ENCODE results near the gene CADM4. TPM values are rescaled to one million over a fixed set of nuclear protein-coding genes. Genes with fewer than 3 reads are reported as not detected.

Gene CADM4
- total and polyA plus RNA-seq, 10 of the 15 experiments (the other 5 are each of a cell fraction or from before 2014, with no cell fraction given) = 0.04 to 0.12 (median 0.08) TPM; not detected in 5

- ChIA-PET CTCF (no interaction called here), POLR2A (no interaction called here), RAD21 (ENCODE audit: unreplicated experiment) (no interaction called here), SMC1A (ENCODE audit: uncharacterized antibody, unreplicated experiment) (interaction anchor here (0.8 kb wide), 1 partner anchor 41 kb away, joined by 3 read pairs; no protein-coding TSS in a partner anchor)
- no peak overlapping the region for H3K27ac ChIP-seq (ENCODE audit: control insufficient read depth, insufficient read depth)
- FAIRE-seq (peak; percentile 38), ATAC-seq (peak; percentile 31), DNase-seq (ENCODE audit: low read depth, low spot score) (no peak)
- H4K20me1 ChIP-seq (ENCODE audit: control insufficient read depth, insufficient read depth) = no peaks in the 10 kb centered on the region
- 0% methylated on average over 1 of the region's 1 CpG for WGBS (ENCODE audit: insufficient coverage, insufficient replicate concordance, low lambda C conversion rate, missing lambda C conversion rate)
- no peaks in the 10 kb centered on the region for H3K4me1 ChIP-seq (ENCODE audit: control insufficient read depth, insufficient read depth, low read length)
- H3K4me2 ChIP-seq (ENCODE audit: control insufficient read depth, insufficient read depth) = no peak overlapping the region
- no peak overlapping the region for H2AFZ ChIP-seq (ENCODE audit: control insufficient read depth, low read depth, low read length)
- H3K36me3 ChIP-seq (ENCODE audit: control insufficient read depth in 2 of 2, insufficient read depth in 2 of 2, low read length in 1 of 2) = no peaks in the 10 kb centered on the region
- BruUV-seq (replicated peaks) = no TSS peak
- H3K27me3 ChIP-seq (replicated peaks in 1 of 2; ENCODE audit: control insufficient read depth in 2 of 2, insufficient read depth in 2 of 2, low read length in 1 of 2) = no peaks in the 10 kb centered on the region
- in situ Hi-C loops (cut with MboI) (no loop called here), intact Hi-C loops (cut with micrococcal nuclease; ENCODE audit: unreplicated experiment) (no loop called here)
- no peak overlapping the region for H3K9ac ChIP-seq (ENCODE audit: control insufficient read depth, insufficient read depth, low read length)
- TF ChIP-seq POLR2A (IDR thresholded peaks at IDR 0.05; ENCODE audit: low read depth, low read length) = no peak
- TF ChIP-seq ZZZ3 (IDR thresholded peaks at IDR 0.05; ENCODE audit: control insufficient read depth, insufficient read length, low read depth) = no peak
- peak; percentile 19; the same call in 1 of the 2 replicates for TF ChIP-seq SPI1 (IDR thresholded peaks at IDR 0.05; ENCODE audit: borderline replicate concordance, insufficient read depth, low read depth, low read length)
- no peak for TF ChIP-seq NR2F1 (conservative IDR thresholded peaks at IDR 0.05)
- no peak for TF ChIP-seq RAD51 (IDR thresholded peaks at IDR 0.05)
- no peak overlapping the region for H3K4me3 ChIP-seq
- no peaks in the 10 kb centered on the region for H3K9me3 ChIP-seq (replicated peaks; ENCODE audit: control insufficient read depth, insufficient read depth, low read length)
- H3K79me2 ChIP-seq (ENCODE audit: control insufficient read depth, insufficient read depth, low read length) = no peaks in the 10 kb centered on the region
Observed at GRCh38 chr19:43684326-43684725, 44.7 kb upstream of the CADM4 start.

- ATAC-seq = no peak
- FAIRE-seq = no peak
- SMC1A ChIA-PET (ENCODE audit: uncharacterized antibody, unreplicated experiment) = interaction anchor here (0.8 kb wide), 1 partner anchor 42 kb away, joined by 3 read pairs; no protein-coding TSS in a partner anchor
- Histone ChIP-seq H3K4me1 (ENCODE audit: control insufficient read depth, insufficient read depth, low read length) (no peaks in the 10 kb centered on the region), H3K27me3 (replicated peaks in 1 of 2; ENCODE audit: control insufficient read depth in 2 of 2, insufficient read depth in 2 of 2, low read length in 1 of 2) (no peaks in the 10 kb centered on the region), H3K4me3 (no peak overlapping the region), H3K27ac (ENCODE audit: control insufficient read depth, insufficient read depth) (no peak overlapping the region), H3K79me2 (ENCODE audit: control insufficient read depth, insufficient read depth, low read length) (no peaks in the 10 kb centered on the region), H3K4me2 (ENCODE audit: control insufficient read depth, insufficient read depth) (no peak overlapping the region), H2AFZ (ENCODE audit: control insufficient read depth, low read depth, low read length) (no peak overlapping the region), H3K9me3 (replicated peaks; ENCODE audit: control insufficient read depth, insufficient read depth, low read length) (no peaks in the 10 kb centered on the region), H4K20me1 (ENCODE audit: control insufficient read depth, insufficient read depth) (no peaks in the 10 kb centered on the region), H3K9ac (ENCODE audit: control insufficient read depth, insufficient read depth, low read length) (no peak overlapping the region), H3K36me3 (ENCODE audit: control insufficient read depth in 2 of 2, insufficient read depth in 2 of 2, low read length in 1 of 2) (no peaks in the 10 kb centered on the region)
- RAD21 ChIA-PET (ENCODE audit: unreplicated experiment) = no interaction called here
- WGBS (ENCODE audit: insufficient coverage, insufficient replicate concordance, low lambda C conversion rate, missing lambda C conversion rate) = 46% methylated on average over 2 of the region's 2 CpGs
- intact Hi-C loops (cut with micrococcal nuclease; ENCODE audit: unreplicated experiment) = no loop called here
- in situ Hi-C loops (cut with MboI) = no loop called here
- CTCF ChIA-PET = no interaction called here
- BruUV-seq (replicated peaks) = no TSS peak
- DNase-seq (ENCODE audit: low read depth, low spot score) = no peak
- POLR2A ChIA-PET = no interaction called here
- TF ChIP-seq FOXM1 (IDR thresholded peaks at IDR 0.05; ENCODE audit: low read depth, low read length) (no peak), E2F4 (IDR thresholded peaks at IDR 0.05; ENCODE audit: low read depth, low read length) (no peak), RBBP5 (conservative IDR thresholded peaks at IDR 0.05) (no peak), MLLT1 (IDR thresholded peaks at IDR 0.05) (no peak), ATF3 (IDR thresholded peaks at IDR 0.05; ENCODE audit: borderline replicate concordance, extremely low read depth, low read depth, low read length) (no peak), PML (IDR thresholded peaks at IDR 0.05; ENCODE audit: low read length) (no peak), PAX5 (IDR thresholded peaks at IDR 0.05; ENCODE audit: borderline replicate concordance, low read depth, low read length) (no peak), TCF3 (IDR thresholded peaks at IDR 0.05; ENCODE audit: borderline replicate concordance, insufficient read depth, low read depth, low read length) (no peak), RCOR1 (conservative IDR thresholded peaks at IDR 0.05; ENCODE audit: low read depth, low read length) (no peak), CHD4 (IDR thresholded peaks at IDR 0.05) (no peak), ASH2L (IDR thresholded peaks at IDR 0.05; ENCODE audit: borderline replicate concordance, low read depth) (no peak)
Observed at GRCh38 chr19:43683905-43684304, 44.3 kb upstream of the CADM4 start.
